HL-60 (cell line): ENCODE results near the gene CPPED1.

Source experiments
- CTCF ChIP-seq: IDR thresholded peaks from one replicate; pipeline ENCODE4 v1.5.1; 2011; ENCODE audit warnings: low read length, control low read depth, inconsistent platforms; ENCODE audit not compliant: insufficient read depth
- POLR2AphosphoS5 ChIP-seq: IDR thresholded peaks from 2 replicates; pipeline ENCODE4 v1.6.1; 2012; ENCODE audit warnings: low read depth
- REST ChIP-seq: IDR thresholded peaks from 2 replicates; pipeline ENCODE4 v1.6.1; 2012; ENCODE audit warnings: low read depth; ENCODE audit not compliant: insufficient replicate concordance

GRCh38 chr16:12664164-12664733 lies 139.4 kb downstream of the CPPED1 start:
- TF ChIP-seq CTCF (no peak), REST (no peak), POLR2AphosphoS5 (no peak)
